Suppressor macrophage (primary cell): ENCODE measurements around the gene ENG.
A peak's percentile ranks its signal among the peaks of the same experiment; 100 is the strongest.
"Not testable (repeated sequence)": the region's sequence is repeated elsewhere in the genome, so short reads cannot be mapped to it uniquely, and the experiment has no call there.

Experiments
- DNase-seq, 4 experiments: peaks; one replicate each; pipeline ENCODE4 v3.0.0-alpha.2; 2020 to 2022
- total RNA-seq, 17 experiments: gene quantifications; one replicate each; lab custom pipeline; 2026; ENCODE audit warnings: mixed read lengths in 6 of 17, inconsistent platforms in 3 of 17; lab: John Stamatoyannopoulos, UW

The ENG gene
- total RNA-seq: 43.1 to 466 (median 145) reads per million in 17 experiments

- peak; percentile 67 to 88 (median 79) for DNase-seq
Observed at GRCh38 chr9:127854184-127854806, at the start of gene ENG. Gene ENG, minus strand, starts transcription at chr9:127854658. Its CDS starts 303 bp downstream, at chr9:127854355.

DNA sequence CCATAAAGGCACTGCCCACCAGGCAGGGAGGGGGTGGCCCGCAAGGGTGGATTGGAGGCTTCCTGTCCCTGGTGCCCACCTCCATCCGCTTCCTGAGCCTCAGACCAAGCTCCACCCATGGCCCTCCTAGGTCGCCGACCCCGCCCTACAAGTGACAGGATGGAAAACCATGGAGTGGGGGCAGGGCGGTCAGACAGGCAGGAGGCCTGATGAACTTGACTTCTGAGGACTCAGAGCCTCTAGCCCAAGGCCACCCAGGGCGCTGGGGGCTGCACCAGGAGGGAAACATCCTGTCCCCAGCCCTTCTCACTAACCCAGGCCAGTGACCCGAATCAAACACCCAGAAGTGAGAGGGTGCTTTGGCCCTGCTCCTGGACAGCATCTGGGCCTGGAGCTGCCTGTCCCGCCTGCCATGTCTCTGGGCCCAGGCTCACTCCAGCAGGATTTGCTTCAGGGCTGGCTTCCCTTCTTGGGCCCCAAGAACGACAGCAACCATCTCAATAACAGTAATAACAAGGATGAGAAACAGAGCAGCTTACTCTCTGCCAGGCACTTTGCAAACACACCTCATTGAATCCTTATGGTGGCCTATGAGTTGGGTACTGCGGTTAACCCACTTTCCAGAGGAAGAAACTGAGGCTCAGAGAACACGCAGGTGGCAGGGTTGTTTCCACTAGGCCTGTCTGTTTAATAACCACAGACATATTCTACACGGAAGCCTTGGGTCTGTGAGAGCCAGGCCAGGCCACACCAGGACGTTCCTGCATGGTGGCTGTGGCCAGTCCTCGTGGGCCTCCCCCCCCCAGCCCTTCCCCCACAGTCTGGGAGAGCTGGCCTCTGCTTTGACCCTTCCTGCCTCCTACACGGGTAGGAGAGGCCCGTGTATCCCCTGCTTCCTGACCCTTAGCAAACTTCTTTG, 49.4 kb upstream of the ENG start:
- peak; percentile 30 to 75 (median 60) for DNase-seq

GRCh38 chr9:127899128-127899943, 44.9 kb upstream of the ENG start, which contains the start of gene ST6GALNAC6:
Gene ST6GALNAC6, minus strand, starts transcription at chr9:127899603. Its CDS starts 1,622 bp downstream, at chr9:127897981.
- DNase-seq: peak; percentile 82 to 97 (median 89)

- DNase-seq: peak in 3 of 4 experiments; percentile 40 to 64 (median 49)
Observed at GRCh38 chr9:127898433-127899127, 44.1 kb upstream of the ENG start.

GRCh38 chr9:127897193-127897692, 42.8 kb upstream of the ENG start:
- peak; percentile 72 to 88 (median 88) for DNase-seq

DNA sequence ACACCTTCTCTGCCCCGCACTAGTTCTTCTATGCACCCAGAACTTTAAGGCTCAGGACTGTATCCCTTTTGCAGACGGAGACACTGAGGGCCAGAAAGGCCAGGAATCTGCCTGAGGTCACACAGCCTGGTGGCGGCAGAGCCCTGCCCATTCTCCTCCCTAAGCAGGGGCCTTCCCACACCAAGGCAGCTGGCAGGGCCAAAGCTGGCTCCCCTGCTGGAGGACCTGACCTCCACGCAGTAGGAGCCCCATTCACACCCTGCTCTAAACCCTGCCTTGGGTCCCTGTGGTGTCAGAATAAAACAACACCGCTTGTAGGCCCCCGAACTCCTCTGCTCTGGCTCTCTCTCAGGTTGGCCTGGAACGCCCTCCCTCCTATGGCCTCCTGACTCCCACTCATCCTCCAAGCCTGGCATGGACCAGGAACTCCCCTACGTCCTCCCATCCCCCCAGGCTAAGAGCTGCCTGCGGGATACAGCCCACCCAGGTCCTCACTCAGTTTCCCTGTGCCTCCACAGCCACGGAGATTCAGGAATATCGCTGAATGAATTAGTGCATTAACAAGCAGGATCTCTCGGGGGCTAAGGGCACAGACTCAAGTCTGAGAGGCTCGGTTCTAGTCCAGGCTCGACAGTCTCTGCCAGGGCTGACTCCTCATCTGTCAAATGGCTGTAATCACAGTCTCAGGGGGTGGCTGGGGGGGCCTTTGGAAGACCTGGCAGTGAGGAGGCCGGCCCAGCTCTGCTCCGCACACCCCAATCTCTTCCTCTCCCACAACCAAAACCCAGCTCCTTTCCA, 42.1 kb upstream of the ENG start:
- no peak for DNase-seq

GRCh38 chr9:127895811-127896210, 41.4 kb upstream of the ENG start:
- no peak for DNase-seq

- DNase-seq: no peak
Observed at GRCh38 chr9:127893392-127893791, 38.9 kb upstream of the ENG start.

DNA sequence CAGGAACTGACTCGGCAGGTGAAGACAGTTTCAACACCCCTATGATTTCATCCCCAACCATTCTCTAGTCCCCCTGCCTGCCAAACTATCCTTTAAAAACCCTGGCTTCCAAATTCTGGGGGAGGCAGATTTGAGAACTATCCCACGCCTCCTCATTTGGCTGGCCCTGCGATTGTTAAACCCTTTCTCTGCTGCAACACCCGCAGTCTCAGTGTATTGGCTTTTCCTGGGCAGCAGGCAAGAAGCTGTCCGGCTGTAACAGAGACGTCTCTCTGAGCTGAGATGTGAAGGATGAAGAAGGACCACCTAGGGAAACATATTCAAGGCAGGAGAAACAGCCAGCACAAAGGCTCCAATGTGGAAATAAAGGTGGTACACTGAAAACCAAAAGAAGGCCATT, 38.4 kb upstream of the ENG start:
- no peak for DNase-seq

DNA sequence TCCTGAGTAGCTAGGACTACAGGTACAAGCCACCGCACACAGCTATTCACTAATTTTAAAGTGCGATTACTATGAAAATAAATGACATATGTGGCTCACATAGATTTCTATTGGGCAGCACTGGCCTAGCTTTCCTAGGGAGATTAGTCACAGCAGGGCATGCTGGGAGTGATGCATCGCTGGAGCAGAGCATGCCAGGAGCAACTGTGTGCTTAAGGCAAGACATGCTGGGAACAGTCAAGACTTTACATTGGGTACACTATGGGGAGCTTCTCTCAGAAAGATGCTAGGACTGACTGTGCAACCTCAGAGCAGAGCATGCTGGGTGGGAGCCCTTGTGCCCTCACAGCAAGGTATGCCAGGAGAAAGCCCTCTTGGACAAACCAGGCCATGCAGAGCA, 35.6 kb upstream of the ENG start:
- DNase-seq: no peak

GRCh38 chr9:127887792-127888191, 33.3 kb upstream of the ENG start:
- DNase-seq: no peak

- no peak for DNase-seq
Observed at GRCh38 chr9:127886401-127886972, 32.0 kb upstream of the ENG start.

- DNase-seq: no peak
Observed at GRCh38 chr9:127885508-127886281, 31.2 kb upstream of the ENG start.

DNA sequence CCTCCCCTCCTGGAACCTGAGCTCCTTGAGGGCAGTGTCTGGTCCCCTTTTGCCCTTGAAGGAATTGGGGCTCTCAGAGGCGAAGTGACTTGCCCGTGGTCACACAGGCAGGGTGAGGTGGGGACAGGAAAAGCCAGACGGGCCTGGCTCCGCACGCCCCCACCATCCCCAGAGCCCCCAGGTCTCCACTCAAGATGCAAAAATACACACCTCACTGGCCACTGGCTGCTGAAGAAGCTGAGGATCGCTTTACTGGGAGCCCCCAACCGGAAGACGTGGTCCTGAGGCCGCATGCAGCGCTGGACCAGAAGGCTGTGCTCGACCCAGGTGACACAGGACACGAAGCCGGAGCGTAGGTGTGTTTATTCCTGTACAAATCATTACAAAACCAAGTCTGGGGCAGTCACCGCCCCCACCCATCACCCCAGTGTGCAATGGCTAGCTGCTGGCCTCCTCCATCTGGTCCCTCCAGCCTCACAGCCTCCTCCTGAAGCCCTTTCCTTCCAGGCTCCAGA, 30.6 kb upstream of the ENG start:
- DNase-seq: no peak

DNA sequence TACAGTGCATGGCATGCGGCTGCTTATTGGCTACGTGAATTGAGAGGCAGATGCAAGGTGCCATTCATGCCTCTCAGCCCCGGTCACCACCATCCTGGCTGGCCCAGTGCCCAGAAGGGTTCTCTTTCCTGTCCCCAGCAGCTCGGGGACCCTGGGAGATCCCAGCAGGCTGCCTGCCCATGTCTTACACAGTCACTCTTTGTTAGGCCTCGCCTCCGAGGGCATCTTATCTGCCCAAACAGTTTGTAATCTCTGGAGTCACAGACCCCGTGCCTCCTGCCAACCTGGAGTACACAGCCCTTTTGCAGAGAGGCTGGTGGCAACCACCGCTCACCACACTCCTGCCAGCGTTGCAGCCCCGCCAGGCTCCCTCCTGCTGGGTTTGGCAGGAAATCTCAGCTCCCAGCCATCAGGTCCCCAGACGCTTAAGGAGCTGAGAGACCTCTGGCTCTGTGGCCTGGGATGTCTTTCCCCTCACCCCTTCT, 30.0 kb upstream of the ENG start:
- no peak for DNase-seq

DNA sequence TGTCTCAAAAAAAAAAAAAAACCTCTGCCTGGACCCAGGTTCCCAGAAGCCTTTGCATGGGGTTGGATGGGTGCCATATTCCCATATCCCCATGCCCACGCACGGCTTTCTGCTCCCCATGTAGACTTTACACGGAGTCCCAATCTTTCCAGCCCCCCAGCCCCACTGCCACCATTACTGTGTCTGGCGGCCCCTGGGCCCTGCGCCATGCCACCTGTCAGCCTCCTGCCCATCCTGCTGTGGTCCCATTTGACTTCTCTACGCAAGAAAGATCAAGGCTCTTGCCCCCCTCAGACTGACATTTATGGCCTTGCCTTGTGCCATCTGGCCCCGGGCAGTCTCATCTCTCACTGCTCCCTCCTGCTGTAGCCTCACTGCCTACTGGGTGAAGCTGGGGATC, 29.5 kb upstream of the ENG start:
- DNase-seq: no peak

DNA sequence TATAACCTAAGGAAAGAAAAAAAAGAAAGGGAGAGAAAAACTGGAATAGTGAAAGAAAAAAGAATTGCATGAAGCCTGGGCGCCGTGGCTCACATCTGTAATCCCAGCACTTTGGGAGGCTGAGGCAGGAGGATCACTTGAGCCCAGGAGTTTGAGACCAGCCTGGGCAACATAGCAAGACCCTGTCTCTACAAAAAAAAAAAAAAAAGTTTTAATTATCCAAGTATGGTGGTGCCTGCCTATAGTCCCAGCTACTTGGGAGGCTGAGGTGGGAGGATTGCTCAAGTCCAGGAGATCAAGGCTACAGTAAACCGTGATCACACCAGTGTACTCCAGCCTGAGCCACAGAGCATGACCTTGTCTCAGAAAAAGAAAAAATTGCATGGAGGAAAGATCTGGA, 27.3 kb upstream of the ENG start:
- DNase-seq: not testable (repeated sequence)

DNA sequence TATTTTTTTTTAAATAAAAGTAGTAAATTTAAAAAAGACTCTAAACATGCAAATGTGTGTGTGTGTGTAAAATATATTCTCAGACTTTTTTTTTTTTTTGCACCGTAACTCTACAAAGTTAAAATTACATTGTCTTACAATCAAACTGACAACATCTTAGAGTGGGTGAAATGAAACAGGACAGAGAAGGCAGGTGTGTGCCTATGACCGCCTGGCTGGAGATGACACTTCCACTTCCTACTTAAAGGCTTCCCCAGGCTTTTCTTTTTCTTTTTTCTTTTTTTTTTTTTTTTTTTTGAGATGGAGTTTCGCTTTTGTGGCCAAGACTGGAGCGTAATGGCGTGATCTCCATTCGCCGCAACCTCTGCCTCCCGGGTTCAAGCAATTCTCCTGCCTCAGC, 25.7 kb upstream of the ENG start:
- DNase-seq: no peak

- no peak for DNase-seq
Observed at GRCh38 chr9:127878652-127879390, 24.4 kb upstream of the ENG start.
